OCI-LY7 (cell line): ENCODE measurements around the gene GEMIN2.

Experiments used
- EZH2phosphoT487 ChIP-seq: fragments of 200-600 bp; sonication (generic); IDR thresholded peaks from 2 replicates; pipeline ENCODE4 v1.6.1; 2018; ENCODE audit warnings: low read depth, borderline replicate concordance, mild to moderate bottlenecking, mixed run types, antibody characterized with exemption, low read length, moderate library complexity, mixed read lengths
- TF ChIP-seq, protein P1 (sequence below): fragments of 200-600 bp; sonication (generic); conservative IDR thresholded peaks from 2 replicates; pipeline ENCODE4 v1.5.1; 2014; ENCODE audit warnings: mild to moderate bottlenecking, antibody characterized with exemption, low read length, moderate library complexity, mixed read lengths

DNA sequence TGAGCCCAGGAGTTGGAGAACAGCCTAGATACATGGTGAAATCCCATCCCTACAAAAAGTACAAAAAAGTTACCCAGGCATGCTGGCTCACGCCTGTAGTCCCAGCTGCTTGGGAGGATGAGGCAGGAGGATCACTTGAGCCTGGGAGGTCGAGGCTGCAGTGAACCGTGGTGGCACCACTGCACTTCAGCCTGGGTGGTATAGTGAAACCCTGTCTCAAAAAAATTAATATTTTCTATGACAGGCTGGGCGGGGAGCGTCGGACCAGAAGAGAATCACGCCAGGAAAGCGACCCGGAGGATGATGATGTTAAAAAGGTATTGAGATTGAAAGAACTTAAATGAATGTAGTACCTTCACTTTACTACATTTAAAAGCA is 63.0 kb downstream of the GEMIN2 start:
- TF ChIP-seq, protein P1, sequence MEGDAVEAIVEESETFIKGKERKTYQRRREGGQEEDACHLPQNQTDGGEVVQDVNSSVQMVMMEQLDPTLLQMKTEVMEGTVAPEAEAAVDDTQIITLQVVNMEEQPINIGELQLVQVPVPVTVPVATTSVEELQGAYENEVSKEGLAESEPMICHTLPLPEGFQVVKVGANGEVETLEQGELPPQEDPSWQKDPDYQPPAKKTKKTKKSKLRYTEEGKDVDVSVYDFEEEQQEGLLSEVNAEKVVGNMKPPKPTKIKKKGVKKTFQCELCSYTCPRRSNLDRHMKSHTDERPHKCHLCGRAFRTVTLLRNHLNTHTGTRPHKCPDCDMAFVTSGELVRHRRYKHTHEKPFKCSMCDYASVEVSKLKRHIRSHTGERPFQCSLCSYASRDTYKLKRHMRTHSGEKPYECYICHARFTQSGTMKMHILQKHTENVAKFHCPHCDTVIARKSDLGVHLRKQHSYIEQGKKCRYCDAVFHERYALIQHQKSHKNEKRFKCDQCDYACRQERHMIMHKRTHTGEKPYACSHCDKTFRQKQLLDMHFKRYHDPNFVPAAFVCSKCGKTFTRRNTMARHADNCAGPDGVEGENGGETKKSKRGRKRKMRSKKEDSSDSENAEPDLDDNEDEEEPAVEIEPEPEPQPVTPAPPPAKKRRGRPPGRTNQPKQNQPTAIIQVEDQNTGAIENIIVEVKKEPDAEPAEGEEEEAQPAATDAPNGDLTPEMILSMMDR, result no peak
- no peak for TF ChIP-seq EZH2phosphoT487
